Smooth muscle cell (in vitro differentiated cells): Measurements from ENCODE around the gene NUP188. TPM values are rescaled to one million over a fixed set of nuclear protein-coding genes. Genes with fewer than 3 reads are reported as not detected.

Experiments used
- DNase-seq: peaks from one replicate; lab custom pipeline; 2025; ENCODE audit not compliant: unreplicated experiment; lab: John Stamatoyannopoulos, UW
- H2AFZ ChIP-seq: fragments of 200-600 bp; sonication (generic); 2 replicates; pipeline ENCODE4 v1.6.0; 2016; ENCODE audit warnings: antibody characterized with exemption, low read depth, mild to moderate bottlenecking
- H3F3A ChIP-seq: fragments of 200-600 bp; sonication (generic); 2 replicates; pipeline ENCODE4 v1.6.0; 2017; ENCODE audit warnings: antibody characterized with exemption, low read depth
- H3K27ac ChIP-seq: fragments of 200-600 bp; sonication (generic); 2 replicates; pipeline ENCODE4 v1.5.1; 2016; ENCODE audit warnings: low read depth, mild to moderate bottlenecking
- H3K27me3 ChIP-seq: fragments of 200-600 bp; sonication (generic); 2 replicates; pipeline ENCODE4 v1.6.1; 2016; ENCODE audit warnings: low read depth, mild to moderate bottlenecking
- H3K36me3 ChIP-seq: fragments of 200-600 bp; sonication (generic); 2 replicates; pipeline ENCODE4 v1.5.1; 2016; ENCODE audit warnings: low read depth
- H3K4me1 ChIP-seq: fragments of 200-600 bp; sonication (generic); 2 replicates; pipeline ENCODE4 v1.5.1; 2016; ENCODE audit warnings: low read depth
- H3K4me2 ChIP-seq: fragments of 200-600 bp; sonication (generic); 2 replicates; pipeline ENCODE4 v1.6.0; 2016; ENCODE audit warnings: mild to moderate bottlenecking
- H3K4me3 ChIP-seq: fragments of 200-600 bp; sonication (generic); 2 replicates; pipeline ENCODE4 v1.5.1; 2016; ENCODE audit warnings: mild to moderate bottlenecking
- H3K79me2 ChIP-seq: fragments of 200-600 bp; sonication (generic); 2 replicates; pipeline ENCODE4 v1.6.0; 2016; ENCODE audit warnings: low read depth, mild to moderate bottlenecking
- H3K9ac ChIP-seq: fragments of 200-600 bp; sonication (generic); 2 replicates; pipeline ENCODE4 v1.6.0; 2016; ENCODE audit warnings: low read depth
- H3K9me3 ChIP-seq: fragments of 200-600 bp; sonication (generic); replicated peaks from 2 replicates; pipeline ENCODE4 v1.5.1; 2016; ENCODE audit warnings: low read depth
- H4K20me1 ChIP-seq: fragments of 200-600 bp; sonication (generic); 2 replicates; pipeline ENCODE4 v1.6.0; 2016; ENCODE audit warnings: low read depth
- CTCF ChIP-seq: fragments of 200-600 bp; sonication (generic); IDR thresholded peaks from 2 replicates; pipeline ENCODE4 v1.5.1; 2017; ENCODE audit warnings: borderline replicate concordance, mild to moderate bottlenecking, antibody characterized with exemption; ENCODE audit not compliant: insufficient read depth, poor library complexity, severe bottlenecking
- WGBS: methylation state at CpG from one replicate; pipeline ENCODE4 v1.1.7; 2016; ENCODE audit warnings: low lambda C conversion rate; 5-methylcytosine and 5-hydroxymethylcytosine counted together
- polyA plus RNA-seq: library from polyadenylated mRNA; unstranded; fragments of >200 nt; fragmentation: Nextera tagmentation; extraction: Ambion mirVana; gene quantifications from 2 replicates; pipeline ENCODE4 v1.2.1, GENCODE V29; 2016
- total RNA-seq: library from RNA; depleted of rRNA; stranded (reverse); fragments of >200 nt; gene quantifications from 2 replicates; pipeline ENCODE4 v1.2.3, GENCODE V29; 2014

NUP188 gene
- total and polyA plus RNA-seq, 2 experiments from 2014 or later = 31.9 to 45.8 TPM

GRCh38 chr9:128899566-128900322, 47.8 kb upstream of the NUP188 start:
- Histone ChIP-seq H3K27me3 (no peaks in the 10 kb centered on the region), H3K4me3 (no peak overlapping the region), H3K9ac (no peak overlapping the region), H3K9me3 (no peaks in the 10 kb centered on the region), H2AFZ (no peak overlapping the region), H3F3A (no peaks in the 10 kb centered on the region), H4K20me1 (peaks cover 96% of the 10 kb centered on the region), H3K79me2 (peaks cover 77% of the 10 kb centered on the region), H3K27ac (peak overlapping the region; percentile 37), H3K36me3 (no peaks in the 10 kb centered on the region), H3K4me2 (no peak overlapping the region), H3K4me1 (no peaks in the 10 kb centered on the region)
- DNase-seq = no peak
- no peak for TF ChIP-seq CTCF
- 82% methylated on average over 8 of the region's 8 CpGs for WGBS

- no peaks in the 10 kb centered on the region for H3K9me3 ChIP-seq
- no peak overlapping the region for H3K9ac ChIP-seq
- WGBS = 88% methylated on average over 7 of the region's 7 CpGs
- no peaks in the 10 kb centered on the region for H3K4me1 ChIP-seq
- DNase-seq = no peak
- H3K36me3 ChIP-seq = no peaks in the 10 kb centered on the region
- no peak overlapping the region for H3K4me2 ChIP-seq
- no peak overlapping the region for H3K4me3 ChIP-seq
- peaks cover 3% of the 10 kb centered on the region for H3F3A ChIP-seq
- TF ChIP-seq CTCF = no peak
- no peak overlapping the region for H3K27ac ChIP-seq
- H4K20me1 ChIP-seq = peaks cover 83% of the 10 kb centered on the region
- H3K27me3 ChIP-seq = no peaks in the 10 kb centered on the region
- H2AFZ ChIP-seq = no peak overlapping the region
- H3K79me2 ChIP-seq = peaks cover 68% of the 10 kb centered on the region
Observed at GRCh38 chr9:128901379-128901778, 46.1 kb upstream of the NUP188 start.

- H3K9me3 ChIP-seq = no peaks in the 10 kb centered on the region
- WGBS = 93% methylated on average over 5 of the region's 5 CpGs
- TF ChIP-seq CTCF = no peak
- DNase-seq = no peak
- no peaks in the 10 kb centered on the region for H3K4me1 ChIP-seq
- no peaks in the 10 kb centered on the region for H3K27me3 ChIP-seq
- no peak overlapping the region for H3K4me2 ChIP-seq
- H3K9ac ChIP-seq = no peak overlapping the region
- H3K36me3 ChIP-seq = no peaks in the 10 kb centered on the region
- peaks cover 3% of the 10 kb centered on the region for H3F3A ChIP-seq
- H3K79me2 ChIP-seq = peaks cover 68% of the 10 kb centered on the region
- peak overlapping the region; percentile 49 for H3K27ac ChIP-seq
- H2AFZ ChIP-seq = no peak overlapping the region
- H4K20me1 ChIP-seq = peaks cover 78% of the 10 kb centered on the region
- no peak overlapping the region for H3K4me3 ChIP-seq
Observed at GRCh38 chr9:128901822-128902221, 45.7 kb upstream of the NUP188 start.
